Cortex of kidney (tissue), 1 donor: ENCODE data around the gene TGFA.

Source experiments
- DNase-seq: peaks from one replicate; lab custom pipeline; 2025; lab: John Stamatoyannopoulos, UW

TGFA gene

GRCh38 chr2:70463581-70463980, 90.0 kb downstream of the TGFA start:
- no peak for DNase-seq

DNA sequence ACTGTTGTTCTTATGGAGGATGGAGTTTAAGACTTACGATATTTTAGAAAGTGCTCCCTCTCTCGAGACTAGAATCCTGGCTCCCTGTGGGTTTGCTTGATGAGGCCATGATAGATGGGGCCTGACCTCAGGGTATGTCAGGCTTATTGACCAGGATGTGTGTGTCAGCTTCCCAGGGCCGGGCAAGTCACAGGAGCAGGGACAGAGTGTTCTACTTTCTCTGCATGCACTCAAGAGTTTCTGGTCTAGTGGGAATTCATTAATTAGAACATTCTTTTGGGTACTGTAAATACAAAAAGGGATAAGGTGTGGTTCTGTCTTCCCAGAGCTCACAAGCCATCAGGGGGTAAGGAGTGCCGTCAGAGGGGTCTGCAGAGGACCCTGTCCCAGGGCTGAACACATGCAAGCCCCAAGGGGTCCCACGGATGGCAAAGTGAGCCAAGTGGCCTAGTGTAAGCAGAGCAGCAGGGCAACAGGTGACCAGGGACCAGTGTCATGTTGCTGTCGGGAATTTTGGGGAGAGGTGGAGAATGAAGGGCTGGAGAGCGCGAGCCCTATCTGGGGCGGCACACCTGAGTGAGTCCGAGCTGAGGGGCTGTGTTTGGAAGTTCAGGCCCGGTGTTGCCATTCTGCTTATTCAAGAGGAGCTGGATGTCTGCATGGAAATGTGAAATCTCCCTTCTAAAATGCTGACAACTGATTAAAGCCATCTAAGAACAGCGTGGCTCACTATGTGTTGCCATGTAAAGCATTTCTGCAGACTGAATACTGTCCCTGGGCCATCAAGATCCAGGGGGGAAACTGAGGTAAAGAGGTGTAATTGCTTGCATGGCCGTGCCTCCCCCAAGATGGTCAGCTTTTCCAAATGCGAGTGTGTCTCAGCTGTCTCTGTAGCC, 91.4 kb downstream of the TGFA start:
- no peak for DNase-seq

DNA sequence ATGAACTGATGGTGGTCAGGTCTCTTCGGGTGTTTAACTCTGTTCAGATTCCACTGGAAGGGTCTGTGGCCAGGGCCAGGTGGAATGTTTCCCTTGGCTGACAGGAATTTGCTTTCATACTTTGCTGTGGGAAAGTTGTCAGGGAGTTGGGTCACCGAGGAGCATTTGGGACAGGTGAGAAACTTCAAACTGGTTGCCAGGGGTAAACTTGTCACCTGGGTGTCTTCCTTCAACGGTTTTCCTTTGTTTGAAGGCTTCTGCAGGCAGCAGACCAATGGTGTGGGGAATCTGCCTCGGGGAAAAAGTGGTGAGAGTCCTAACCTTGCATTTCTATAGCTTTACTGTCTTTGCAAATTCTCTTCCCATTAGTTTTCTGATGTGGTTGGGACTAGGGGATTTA, 92.2 kb downstream of the TGFA start:
- no peak for DNase-seq

DNA sequence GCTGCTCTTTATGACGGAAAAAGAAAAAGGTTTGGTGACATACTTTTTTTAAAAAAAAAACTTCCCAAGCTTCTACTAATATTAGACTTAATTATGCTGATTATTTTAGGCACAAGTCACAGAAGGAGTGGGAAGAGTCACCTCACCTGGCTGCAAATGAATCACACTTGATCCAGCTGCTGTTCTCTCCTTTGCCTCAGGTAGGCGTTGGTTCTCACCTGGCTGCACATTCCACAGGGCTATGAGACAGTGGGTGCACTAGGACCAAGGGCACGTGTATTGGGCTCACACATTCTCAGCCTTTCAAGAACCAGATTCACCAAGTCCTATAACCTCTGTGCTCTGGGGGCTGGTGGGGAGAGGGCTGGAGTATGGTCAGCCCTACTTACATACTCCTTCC, 93.3 kb downstream of the TGFA start:
- no peak for DNase-seq

DNA sequence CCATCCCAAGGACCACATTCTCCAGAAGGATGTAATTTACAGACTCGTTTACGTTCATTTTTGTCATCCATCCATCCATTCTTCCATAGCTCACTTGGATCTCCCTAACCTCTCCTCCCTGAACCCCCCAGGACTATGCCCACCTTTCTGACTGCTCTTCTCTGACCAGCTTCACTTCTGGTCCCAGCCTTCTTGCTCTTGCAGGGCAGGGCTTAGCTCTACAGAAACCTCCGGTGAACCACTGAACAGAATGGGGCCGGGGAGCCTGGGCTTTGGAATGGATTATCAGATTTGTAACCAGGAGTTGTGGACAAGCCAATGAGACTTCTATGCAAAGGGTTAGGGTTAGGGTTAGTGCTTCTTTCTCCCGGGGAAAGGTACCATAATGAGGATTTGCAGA, 95.0 kb downstream of the TGFA start:
- DNase-seq = no peak

DNA sequence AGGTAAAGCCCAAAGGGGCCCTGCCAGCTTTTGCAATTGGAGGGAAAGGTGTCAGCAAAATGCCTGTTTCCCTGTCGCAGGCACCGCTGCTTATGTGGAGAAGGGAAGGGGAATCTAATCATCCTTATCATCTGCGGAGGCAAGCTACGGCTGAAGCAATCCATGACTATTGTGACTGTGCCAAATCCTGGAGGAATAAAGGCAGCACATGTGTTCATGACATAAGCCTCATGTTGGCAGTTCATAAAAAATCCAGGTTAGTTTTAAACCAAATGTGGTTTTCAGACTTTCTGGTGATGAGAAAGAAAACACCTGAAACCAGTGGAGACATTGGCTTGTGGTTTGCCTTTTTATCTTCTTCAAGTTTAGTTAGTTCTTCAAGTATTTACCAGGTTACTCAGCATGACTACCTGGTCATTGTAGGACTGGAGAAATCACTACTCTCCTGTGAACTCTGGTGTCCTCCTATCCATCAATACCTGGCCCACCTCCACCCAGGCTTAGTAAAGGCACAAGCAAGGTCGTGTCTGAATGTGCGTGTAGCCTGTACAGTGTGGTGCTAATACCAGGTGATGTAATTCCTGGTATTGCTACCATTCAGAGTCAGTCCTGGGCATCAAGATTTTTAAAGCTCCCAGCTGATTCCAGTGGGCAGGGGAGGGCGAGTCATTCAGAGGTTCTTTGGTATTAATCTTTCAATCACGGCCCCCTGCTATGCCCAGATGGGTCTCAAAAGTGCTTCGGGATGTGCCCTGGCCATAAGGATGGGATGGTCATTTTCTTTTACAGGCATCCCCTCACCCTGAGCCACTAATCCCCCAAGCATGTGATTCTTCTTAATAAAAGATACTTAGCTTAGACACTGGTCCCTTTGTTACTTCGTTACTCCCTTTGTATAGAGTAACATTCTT, 96.8 kb downstream of the TGFA start:
- no peak for DNase-seq

GRCh38 chr2:70454936-70455544, 98.6 kb downstream of the TGFA start:
- no peak for DNase-seq

- DNase-seq = no peak
These were observed 102.9 kb downstream of the TGFA start for GRCh38 chr2:70450641-70451250.

GRCh38 chr2:70448041-70448440, 105.6 kb downstream of the TGFA start:
- no peak for DNase-seq

DNA sequence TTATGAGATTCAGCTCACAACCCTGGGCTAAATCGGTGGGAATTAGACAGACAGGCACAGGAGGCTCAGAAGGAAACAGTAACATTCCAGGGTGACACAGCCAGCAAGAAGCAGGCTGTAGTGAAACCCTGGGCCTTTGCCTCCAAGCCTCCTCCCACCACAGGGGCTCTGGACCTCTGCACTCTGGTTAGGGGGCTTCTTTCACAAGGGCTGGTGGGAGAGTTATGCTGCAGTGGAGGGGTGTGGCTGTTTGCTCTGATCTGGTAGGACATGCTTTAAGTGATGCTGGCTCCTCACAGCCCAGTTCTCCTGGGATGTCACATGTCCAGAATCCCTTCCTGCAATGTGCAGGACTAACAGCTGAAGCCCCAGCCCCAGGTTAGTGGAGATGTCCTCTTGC, 109.9 kb downstream of the TGFA start:
- DNase-seq = no peak

GRCh38 chr2:70443078-70443465, 110.6 kb downstream of the TGFA start:
- no peak for DNase-seq

- DNase-seq = no peak
These were observed 111.1 kb downstream of the TGFA start for GRCh38 chr2:70442301-70443077.

- no peak for DNase-seq
These were observed 113.0 kb downstream of the TGFA start for GRCh38 chr2:70440621-70441020.

GRCh38 chr2:70435138-70435537, 118.5 kb downstream of the TGFA start:
- no peak for DNase-seq

DNA sequence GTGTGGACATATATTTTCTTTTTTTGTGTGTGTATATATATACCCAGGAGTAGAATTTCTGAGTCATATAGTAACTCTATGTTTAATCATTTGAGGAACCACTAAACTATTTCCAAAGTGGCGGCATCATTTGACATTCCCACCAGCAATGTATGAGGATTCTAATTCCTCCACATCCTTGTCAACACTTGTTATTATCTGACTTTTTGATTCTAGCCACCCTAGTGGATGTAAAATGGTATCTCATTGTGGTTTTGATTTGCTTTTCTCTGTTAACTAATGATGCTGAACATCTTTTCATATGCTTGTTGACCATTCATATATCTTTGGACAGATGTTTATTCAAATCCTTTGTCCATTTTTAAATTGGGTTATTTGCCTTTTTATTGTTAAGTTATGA, 120.3 kb downstream of the TGFA start:
- no peak for DNase-seq

DNA sequence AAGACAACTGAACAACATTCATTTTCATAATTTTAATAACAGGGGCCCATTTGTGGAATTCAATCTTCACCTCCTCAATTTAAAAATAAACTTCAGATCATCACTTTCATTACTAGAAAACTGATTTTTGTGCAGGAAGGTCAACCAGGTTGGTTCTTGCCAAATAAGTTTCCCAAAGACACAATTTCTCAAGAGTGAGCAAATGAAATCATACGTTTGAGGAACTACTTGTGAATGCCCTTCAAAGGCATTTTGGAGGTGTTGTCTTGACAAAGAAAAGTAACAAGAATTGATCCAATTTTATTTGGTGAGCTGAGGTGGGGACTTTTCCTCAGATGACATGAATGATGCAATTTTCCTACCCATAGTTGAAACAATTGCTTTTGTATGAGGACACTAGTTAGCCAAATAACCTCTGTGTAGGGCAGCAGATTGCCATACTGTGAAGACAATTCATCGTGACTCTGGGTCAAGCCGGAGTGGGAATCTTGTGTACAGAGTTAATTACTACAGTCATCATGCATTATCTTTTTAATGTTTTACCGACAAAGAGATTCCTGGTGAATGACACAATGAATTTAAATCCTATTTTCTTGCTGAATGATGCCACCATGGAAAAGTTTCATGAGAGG, 121.8 kb downstream of the TGFA start:
- no peak for DNase-seq

DNA sequence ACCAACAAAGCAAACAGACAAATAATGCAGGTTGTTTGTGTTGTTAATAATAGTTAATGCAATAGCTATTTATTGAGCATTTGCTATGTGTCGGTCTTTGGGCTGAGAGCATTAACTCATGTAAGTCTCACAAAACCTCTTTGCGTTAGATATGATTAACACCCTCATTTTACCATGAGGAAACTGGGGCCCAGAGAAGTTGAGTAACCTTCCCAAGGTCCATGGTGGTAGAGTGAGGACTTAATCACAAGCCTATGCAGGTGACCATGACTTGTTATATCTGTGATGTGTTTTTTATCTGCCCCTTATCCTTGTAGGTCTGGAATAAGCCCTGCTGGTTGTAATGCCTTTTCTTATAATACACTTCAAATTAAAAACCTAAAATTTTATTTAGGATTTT, 127.3 kb downstream of the TGFA start:
- DNase-seq = no peak

- no peak for DNase-seq
These were observed 127.8 kb downstream of the TGFA start for GRCh38 chr2:70425682-70426301.

DNA sequence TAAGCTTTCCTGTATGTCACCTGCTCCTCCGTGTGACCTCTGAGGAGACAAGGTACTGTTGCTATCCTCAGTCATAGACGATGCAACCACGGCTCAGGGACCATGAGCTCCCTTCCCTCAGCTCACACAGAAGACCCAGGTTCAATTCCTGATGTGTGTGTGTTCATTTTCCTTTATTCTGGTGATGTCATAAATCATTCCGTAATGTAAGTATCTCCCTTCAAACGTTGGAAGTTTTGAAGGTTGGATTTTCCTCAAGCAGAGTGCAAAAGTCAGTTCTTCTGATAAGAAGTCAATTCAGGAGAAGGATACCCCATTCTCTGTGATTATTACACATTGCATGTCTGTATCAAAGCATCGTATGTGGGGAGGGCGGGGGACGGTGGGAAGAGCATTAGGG, 132.9 kb downstream of the TGFA start:
- DNase-seq = no peak

DNA sequence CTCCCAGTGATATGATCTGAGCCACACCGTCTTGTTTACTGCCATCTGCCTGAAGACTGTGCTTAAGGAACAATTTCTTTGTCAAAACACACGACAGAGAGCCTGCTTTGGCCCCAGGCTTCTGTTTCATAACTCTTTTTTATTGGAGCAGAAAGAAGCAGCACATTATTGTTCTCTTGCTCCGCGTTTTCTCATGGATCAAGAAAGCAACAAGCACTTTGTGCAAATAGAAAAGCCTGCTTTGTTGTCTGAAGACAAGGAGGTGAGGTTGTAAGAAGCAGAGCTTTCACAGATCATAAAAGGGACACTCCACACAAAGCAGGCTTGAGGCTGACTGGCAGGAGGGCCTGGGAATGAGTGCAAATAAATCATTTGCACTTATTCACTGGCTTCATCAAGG, 133.5 kb downstream of the TGFA start:
- DNase-seq = no peak
